Skeletal muscle satellite cell (primary cell): ENCODE measurements around the gene COL6A5.
"Not testable (repeated sequence)": the region's sequence is repeated elsewhere in the genome, so short reads cannot be mapped to it uniquely, and the experiment has no call there.

Experiments used
- H3K27me3 ChIP-seq: 2 replicates; pipeline ENCODE4 v1.7.0; 2013; ENCODE audit warnings: low read length; ENCODE audit not compliant: control insufficient read depth, insufficient read depth
- H3K36me3 ChIP-seq: 2 replicates; pipeline ENCODE4 v1.7.0; 2013; ENCODE audit warnings: mild to moderate bottlenecking, control low read depth, low read length; ENCODE audit not compliant: insufficient read depth
- H3K4me1 ChIP-seq: 2 replicates; pipeline ENCODE4 v1.7.0; 2013; ENCODE audit warnings: low read length; ENCODE audit not compliant: control insufficient read depth, insufficient read depth
- H3K4me2 ChIP-seq: 2 replicates; pipeline ENCODE4 v1.7.0; 2013; ENCODE audit warnings: mild to moderate bottlenecking, low read length
- H3K4me3 ChIP-seq: 2 replicates; pipeline ENCODE4 v1.7.0; 2013; ENCODE audit warnings: low read length
- H3K9ac ChIP-seq: 2 replicates; pipeline ENCODE4 v1.7.0; 2013; ENCODE audit warnings: mild to moderate bottlenecking, low read depth, low read length, moderate library complexity
- H3K9me3 ChIP-seq: replicated peaks from 2 replicates; pipeline ENCODE4 v1.7.0; 2013; ENCODE audit warnings: mild to moderate bottlenecking, control low read depth, low read length

The COL6A5 gene

DNA sequence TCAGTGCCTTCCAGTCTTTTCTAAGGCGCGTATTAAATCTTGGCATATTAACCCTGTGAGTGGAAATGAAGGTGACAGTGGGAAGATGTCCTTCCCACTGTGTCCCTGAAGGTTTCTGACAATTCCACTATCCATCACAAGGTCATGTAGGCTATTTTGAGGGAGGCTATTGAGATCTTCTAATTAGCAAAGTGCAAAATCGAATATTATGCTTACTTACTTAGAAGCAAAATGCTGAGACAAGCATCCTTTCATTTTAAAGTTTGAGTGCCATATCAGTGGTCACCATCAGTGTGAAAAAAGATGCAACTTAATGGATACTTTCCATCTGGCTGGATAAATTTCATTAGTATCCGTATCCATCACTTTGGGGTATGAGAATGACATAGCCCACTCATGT is 77.6 kb downstream of the COL6A5 start:
- no peak overlapping the region for H3K4me2 ChIP-seq
- no peak overlapping the region for H3K4me3 ChIP-seq
- H3K9ac ChIP-seq = no peak overlapping the region
- peaks cover 18% of the 10 kb centered on the region for H3K27me3 ChIP-seq
- H3K36me3 ChIP-seq = no peaks in the 10 kb centered on the region
- no peaks in the 10 kb centered on the region for H3K4me1 ChIP-seq
- no peaks in the 10 kb centered on the region for H3K9me3 ChIP-seq

DNA sequence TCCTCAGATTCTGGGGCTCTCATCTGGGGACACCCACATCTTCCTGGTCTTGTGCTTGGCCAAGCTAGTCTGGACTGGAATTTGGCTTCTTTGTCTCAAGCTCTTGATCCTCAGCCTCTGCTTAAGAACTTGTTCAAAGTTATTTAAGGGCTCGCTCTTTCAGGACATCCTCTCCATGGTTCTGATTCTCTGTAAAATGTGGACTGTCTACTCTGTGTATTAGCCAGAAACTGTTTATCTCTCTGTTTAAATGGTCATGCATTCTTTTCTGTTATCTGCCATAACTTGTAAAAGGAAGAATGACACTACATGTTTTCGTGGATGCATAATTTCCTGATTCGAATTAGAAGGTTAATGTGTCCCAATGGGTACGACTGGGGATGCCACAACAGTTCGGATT is 79.4 kb downstream of the COL6A5 start:
- Histone ChIP-seq H3K9me3 (no peaks in the 10 kb centered on the region), H3K4me2 (no peak overlapping the region), H3K4me1 (no peaks in the 10 kb centered on the region), H3K27me3 (peaks cover 18% of the 10 kb centered on the region), H3K9ac (no peak overlapping the region), H3K4me3 (no peak overlapping the region), H3K36me3 (no peaks in the 10 kb centered on the region)

DNA sequence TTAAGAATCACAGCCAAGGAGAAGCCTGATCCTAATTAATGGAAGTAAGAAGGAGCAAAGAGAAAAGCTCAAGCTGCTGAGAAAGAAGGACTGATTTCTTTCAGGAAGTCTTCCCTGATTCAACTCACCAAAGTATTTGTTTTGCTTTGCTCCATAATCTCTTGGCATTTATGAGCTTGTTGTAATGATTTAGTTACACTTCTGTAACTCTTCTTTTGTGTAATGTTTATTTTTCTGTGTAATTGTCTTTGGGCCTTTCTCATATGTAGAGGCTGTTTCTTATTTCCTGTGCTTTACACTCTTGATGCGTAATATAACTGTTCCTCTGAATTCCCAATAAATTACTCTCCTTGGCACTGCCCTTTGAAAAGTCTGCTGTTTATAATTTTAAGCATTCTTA is 80.0 kb downstream of the COL6A5 start:
- H3K9me3 ChIP-seq = no peaks in the 10 kb centered on the region
- no peak overlapping the region for H3K4me2 ChIP-seq
- H3K9ac ChIP-seq = no peak overlapping the region
- H3K4me3 ChIP-seq = no peak overlapping the region
- H3K27me3 ChIP-seq = peaks cover 18% of the 10 kb centered on the region
- no peaks in the 10 kb centered on the region for H3K4me1 ChIP-seq
- H3K36me3 ChIP-seq = no peaks in the 10 kb centered on the region

DNA sequence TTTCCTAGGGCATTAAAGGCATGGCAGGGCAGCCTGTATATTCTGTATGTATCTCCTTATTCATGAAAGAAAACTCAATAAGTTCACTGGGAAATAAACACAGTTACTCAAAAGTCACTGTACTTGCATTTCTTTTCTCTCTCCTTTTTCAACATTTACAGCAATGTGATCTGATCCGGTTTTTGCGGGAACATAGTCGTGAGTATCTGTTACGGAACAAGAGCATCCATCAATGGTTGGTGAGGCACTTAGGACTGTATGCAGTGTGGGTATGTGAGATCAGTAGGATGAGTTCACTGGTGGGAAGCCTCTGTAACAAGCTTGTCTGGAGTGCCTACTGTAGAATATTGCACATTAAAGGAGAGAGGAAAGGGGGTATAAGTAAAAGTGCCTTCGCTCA is 80.7 kb downstream of the COL6A5 start:
- Histone ChIP-seq H3K36me3 (no peaks in the 10 kb centered on the region), H3K27me3 (peaks cover 18% of the 10 kb centered on the region), H3K9ac (no peak overlapping the region), H3K4me3 (no peak overlapping the region), H3K9me3 (no peaks in the 10 kb centered on the region), H3K4me2 (no peak overlapping the region), H3K4me1 (no peaks in the 10 kb centered on the region)

DNA sequence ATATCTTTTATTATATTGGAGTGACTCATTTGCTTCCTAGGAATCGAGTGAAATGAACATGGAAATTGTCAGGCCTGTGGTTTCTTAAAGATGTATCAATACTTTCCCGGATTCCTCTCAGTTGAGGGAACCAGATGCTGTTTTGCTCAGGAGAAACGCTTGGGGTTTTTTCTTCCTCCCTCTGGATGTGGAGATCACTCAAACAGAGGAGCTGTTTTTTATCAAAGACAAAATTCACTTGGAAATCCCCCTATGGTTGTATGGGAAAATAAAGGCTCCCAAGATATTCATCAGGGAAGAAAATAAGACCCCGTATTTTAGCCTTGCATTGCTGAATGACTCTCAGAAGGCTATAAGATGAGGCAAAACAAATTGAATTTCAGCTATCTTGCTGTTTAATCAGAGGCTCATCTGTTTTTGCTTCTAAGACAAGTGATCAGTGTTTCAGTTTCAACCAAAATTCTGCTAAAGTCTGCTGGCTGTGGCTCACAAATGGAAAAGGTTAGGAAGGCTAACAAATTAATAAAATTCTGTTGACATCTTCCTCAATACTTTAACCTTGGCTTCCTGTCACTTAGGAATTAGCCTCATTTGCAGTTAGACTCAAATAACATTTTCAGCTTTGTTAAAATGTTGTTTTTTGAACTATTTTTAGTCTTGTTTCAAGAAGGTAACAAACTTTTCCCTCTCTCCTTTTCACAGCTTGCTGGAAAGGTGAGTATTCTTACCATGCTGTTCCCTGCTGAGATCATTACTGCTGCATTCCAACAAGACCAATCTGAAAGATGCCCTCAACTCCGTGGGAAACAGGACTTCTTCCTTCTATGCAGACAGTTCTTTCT is 83.6 kb downstream of the COL6A5 start:
- no peak overlapping the region for H3K9ac ChIP-seq
- H3K9me3 ChIP-seq = no peaks in the 10 kb centered on the region
- no peaks in the 10 kb centered on the region for H3K4me1 ChIP-seq
- H3K27me3 ChIP-seq = peaks cover 18% of the 10 kb centered on the region
- H3K36me3 ChIP-seq = no peaks in the 10 kb centered on the region
- no peak overlapping the region for H3K4me3 ChIP-seq
- H3K4me2 ChIP-seq = no peak overlapping the region

DNA sequence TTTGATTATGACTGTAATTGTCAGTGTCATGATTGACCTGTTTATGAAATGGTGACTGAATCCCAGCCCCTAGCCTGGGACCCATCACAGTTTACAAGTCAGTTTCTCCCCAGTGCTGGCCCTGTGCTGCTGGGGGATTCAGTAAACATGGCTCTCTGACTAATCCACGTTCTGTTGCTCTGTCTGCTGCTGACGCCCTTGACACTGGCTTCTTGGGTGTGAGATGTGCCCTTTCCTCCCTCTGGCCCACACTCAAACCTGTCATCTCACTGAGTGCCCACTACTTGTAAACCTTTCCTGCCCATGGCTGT is 84.2 kb downstream of the COL6A5 start:
- Histone ChIP-seq H3K36me3 (no peaks in the 10 kb centered on the region), H3K9ac (no peak overlapping the region), H3K4me3 (no peak overlapping the region), H3K9me3 (no peaks in the 10 kb centered on the region), H3K27me3 (peaks cover 15% of the 10 kb centered on the region), H3K4me1 (no peaks in the 10 kb centered on the region), H3K4me2 (no peak overlapping the region)

DNA sequence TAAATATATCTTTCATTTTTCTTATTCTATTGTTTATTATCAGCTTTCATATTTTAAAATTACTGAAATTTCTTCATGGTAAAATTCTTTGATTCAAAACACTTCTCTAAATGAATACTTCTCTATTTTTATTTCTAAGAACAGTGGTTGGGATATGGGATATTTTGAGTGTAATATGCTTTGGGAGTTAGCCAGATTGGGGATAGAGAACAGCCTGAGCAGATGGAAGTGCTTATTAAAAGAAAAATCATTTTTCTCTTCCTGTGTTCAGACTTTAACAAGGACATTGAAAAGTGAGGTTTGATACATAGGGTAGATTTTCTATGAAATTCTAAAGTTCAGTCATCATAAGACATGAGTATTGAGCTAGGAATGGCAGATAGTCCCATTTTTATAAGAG is 84.8 kb downstream of the COL6A5 start:
- peaks cover 9% of the 10 kb centered on the region for H3K27me3 ChIP-seq
- no peaks in the 10 kb centered on the region for H3K4me1 ChIP-seq
- no peak overlapping the region for H3K9ac ChIP-seq
- H3K36me3 ChIP-seq = no peaks in the 10 kb centered on the region
- no peaks in the 10 kb centered on the region for H3K9me3 ChIP-seq
- H3K4me3 ChIP-seq = no peak overlapping the region
- no peak overlapping the region for H3K4me2 ChIP-seq

DNA sequence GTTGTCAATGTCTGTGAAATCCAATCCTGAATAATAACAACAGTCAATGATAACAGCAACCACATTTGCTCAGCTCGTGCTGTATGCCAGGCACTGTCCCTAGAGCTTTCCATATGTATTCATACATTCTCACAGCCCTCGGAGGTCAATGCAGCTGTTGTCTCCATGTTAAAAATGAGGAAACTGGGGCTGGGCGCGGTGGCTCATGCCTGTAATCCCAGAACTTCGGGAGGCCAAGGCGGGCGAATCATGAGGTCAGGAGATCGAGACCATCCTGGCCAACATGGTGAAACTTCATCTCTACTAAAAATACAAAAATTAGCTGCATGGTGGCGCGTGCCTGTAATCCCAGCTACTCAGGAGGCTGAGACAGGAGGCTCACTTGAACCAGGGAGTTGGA is 86.6 kb downstream of the COL6A5 start:
- not testable (repeated sequence) for H3K36me3 ChIP-seq, H3K9ac ChIP-seq, H3K4me2 ChIP-seq, H3K4me1 ChIP-seq, H3K9me3 ChIP-seq, H3K4me3 ChIP-seq, H3K27me3 ChIP-seq

DNA sequence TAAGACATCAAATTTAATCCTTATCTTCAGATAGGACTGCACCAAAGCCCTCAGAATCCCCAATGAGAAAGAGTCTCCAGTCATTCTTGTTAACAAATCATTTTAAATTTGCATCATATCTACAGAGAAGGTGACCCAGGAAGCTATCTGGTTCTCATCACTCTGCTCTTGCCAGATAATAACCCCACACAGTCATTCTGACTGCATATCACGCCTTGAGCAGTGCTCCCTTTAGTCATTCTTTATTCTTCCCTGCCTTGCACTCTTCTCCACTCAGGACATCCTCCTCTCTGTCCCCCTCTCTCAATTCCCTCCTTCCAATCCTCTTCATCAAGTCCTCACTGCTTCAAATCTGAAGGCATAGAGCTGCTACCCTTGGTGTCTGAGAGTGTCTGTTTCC is 87.8 kb downstream of the COL6A5 start:
- H3K27me3 ChIP-seq = no peaks in the 10 kb centered on the region
- H3K36me3 ChIP-seq = no peaks in the 10 kb centered on the region

DNA sequence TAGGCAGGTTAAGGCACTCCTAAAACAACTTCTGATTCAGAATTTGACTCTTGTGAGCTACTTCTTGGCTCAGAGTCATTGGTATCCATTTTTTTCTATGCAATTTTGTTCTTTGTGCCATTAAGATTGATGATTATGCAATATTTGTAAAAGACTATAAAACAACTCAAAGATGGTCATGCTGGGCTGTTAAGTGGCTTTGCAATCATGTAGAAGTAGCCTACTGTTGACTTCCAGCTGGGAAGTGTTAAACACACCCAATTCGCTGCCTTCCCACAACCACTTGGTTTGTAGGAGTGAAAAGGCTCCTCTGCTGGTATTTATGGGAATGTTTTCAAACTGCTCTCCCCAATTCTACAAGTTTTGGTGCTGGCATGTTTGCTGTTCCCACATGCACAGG is 96.8 kb downstream of the COL6A5 start:
- no peak overlapping the region for H3K4me3 ChIP-seq
- H3K36me3 ChIP-seq = no peaks in the 10 kb centered on the region
- no peaks in the 10 kb centered on the region for H3K27me3 ChIP-seq
- no peak overlapping the region for H3K4me2 ChIP-seq
- H3K9me3 ChIP-seq = no peaks in the 10 kb centered on the region
- H3K4me1 ChIP-seq = no peaks in the 10 kb centered on the region
- H3K9ac ChIP-seq = no peak overlapping the region

More for the DNA sequence above, 87.8 kb downstream of the COL6A5 start:
- Histone ChIP-seq H3K9ac (no peak overlapping the region), H3K4me1 (no peaks in the 10 kb centered on the region), H3K4me3 (no peak overlapping the region), H3K9me3 (no peaks in the 10 kb centered on the region), H3K4me2 (no peak overlapping the region)

DNA sequence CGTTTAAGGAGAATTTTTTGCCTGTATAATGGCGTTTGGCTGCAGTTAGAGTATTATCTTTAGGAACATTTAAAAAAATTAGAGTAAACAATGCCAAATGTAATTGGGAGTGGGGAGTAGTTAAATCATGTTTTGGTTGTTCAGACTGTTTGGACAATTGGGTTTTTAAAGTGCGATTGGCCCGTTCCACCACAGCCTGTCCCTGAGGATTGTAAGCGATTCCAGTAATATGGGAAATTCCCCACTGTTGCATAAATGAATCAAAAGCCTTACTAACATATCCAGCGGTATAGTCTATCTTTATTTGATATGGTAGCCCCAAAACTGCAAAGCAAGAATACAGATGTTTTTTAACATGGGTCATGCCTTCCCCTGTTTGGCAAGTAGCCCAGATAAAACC is 101.4 kb downstream of the COL6A5 start:
- not testable (repeated sequence) for H3K9ac ChIP-seq, H3K27me3 ChIP-seq, H3K9me3 ChIP-seq, H3K36me3 ChIP-seq, H3K4me2 ChIP-seq, H3K4me3 ChIP-seq, H3K4me1 ChIP-seq

DNA sequence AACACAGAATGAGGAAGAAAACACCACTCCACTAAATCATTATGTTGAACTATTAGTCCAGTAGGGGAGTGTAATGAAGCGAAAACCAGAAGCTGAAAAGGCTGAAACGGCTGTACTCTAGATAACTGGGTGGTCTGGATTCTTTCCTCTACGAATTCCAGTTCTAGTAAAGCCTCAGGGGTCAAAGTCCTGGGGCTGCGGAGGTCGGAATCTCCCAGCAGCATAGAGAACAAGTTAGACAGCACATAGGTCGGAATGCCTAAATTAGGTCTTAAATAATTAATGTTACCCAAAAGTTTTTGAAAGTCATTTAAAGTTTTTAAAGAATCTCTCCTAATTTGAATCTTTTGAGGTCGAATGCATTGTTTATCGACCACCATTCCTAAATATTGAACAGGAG is 102.7 kb downstream of the COL6A5 start:
- H3K27me3 ChIP-seq, H3K36me3 ChIP-seq, H3K9ac ChIP-seq, H3K4me3 ChIP-seq, H3K9me3 ChIP-seq, H3K4me2 ChIP-seq, H3K4me1 ChIP-seq: not testable (repeated sequence)
